Heart left ventricle (tissue), 16 donors: ENCODE data around the gene COPS6. TPM values are rescaled to one million over a fixed set of nuclear protein-coding genes. Genes with fewer than 3 reads are reported as not detected.
A peak's percentile ranks its signal among the peaks of the same experiment; 100 is the strongest.

Experiments used
- ATAC-seq, 4 donors: fragments of 200-7000 bp; cut with Tn5 transposase; one replicate each; pipeline ENCODE4 v1.9.1; 2020 to 2022; ENCODE audit warnings: moderate library complexity in 4 of 4, mild to moderate bottlenecking in 3 of 4, moderate number of reproducible peaks in 1 of 4
- DNase-seq, 5 donors: peaks; one replicate each; pipeline ENCODE4 v3.0.0-alpha.2; 2020
- H3K27ac ChIP-seq, 12 donors: fragments of 200-600 bp; sonication (generic) in 4 of 12; one replicate each; pipeline versions ENCODE4 v1.5.0 to v1.8.0; 2016 to 2022; ENCODE audit warnings: mild to moderate bottlenecking in 2 of 12
- H3K27me3 ChIP-seq, 9 donors: fragments of 200-600 bp; sonication (generic) in 2 of 9; one replicate each; pipeline versions ENCODE4 v1.5.1 to v1.8.0; 2016 to 2022; ENCODE audit warnings: mild to moderate bottlenecking in 3 of 9
- H3K36me3 ChIP-seq, 9 donors: fragments of 200-600 bp; sonication (generic) in 2 of 9; one replicate each; pipeline versions ENCODE4 v1.5.0 to v1.8.0; 2018 to 2022; ENCODE audit warnings: mild to moderate bottlenecking in 2 of 9
- H3K4me1 ChIP-seq, 12 donors: fragments of 200-600 bp; sonication (generic) in 4 of 12; one replicate each; pipeline versions ENCODE4 v1.5.0 to v1.8.0; 2016 to 2022; ENCODE audit warnings: mild to moderate bottlenecking in 3 of 12
- H3K4me3 ChIP-seq, 12 donors: fragments of 200-600 bp; sonication (generic) in 4 of 12; one replicate each; pipeline versions ENCODE4 v1.5.0 to v1.8.0; 2017 to 2022; ENCODE audit warnings: mild to moderate bottlenecking in 9 of 12, moderate library complexity in 4 of 12
- H3K9me3 ChIP-seq, 12 donors: fragments of 200-600 bp; sonication (generic) in 4 of 12; one replicate each; pipeline versions ENCODE4 v1.5.0 to v1.8.0; 2016 to 2022; ENCODE audit warnings: mild to moderate bottlenecking in 1 of 12
- CTCF ChIP-seq, 12 donors: fragments of 200-600 bp; sonication (generic) in 4 of 12; IDR thresholded peaks; one replicate each; pipeline versions ENCODE4 v1.5.0 to v1.8.0; 2018 to 2022; ENCODE audit warnings: antibody characterized with exemption in 12 of 12, mild to moderate bottlenecking in 5 of 12
- POLR2A ChIP-seq, 2 donors: fragments of 450-650 bp; IDR thresholded peaks; one replicate each; pipeline ENCODE4 v1.6.1; 2017; ENCODE audit warnings: antibody characterized with exemption in 2 of 2, mild to moderate bottlenecking in 2 of 2, moderate library complexity in 2 of 2
- WGBS, 4 donors: extraction: QIAGEN DNeasy Blood & Tissue Kit in 2 of 4; methylation state at CpG; one replicate each; pipeline versions ENCODE4 v1.1.5 to v1.1.7; 2013 to 2018; 5-methylcytosine and 5-hydroxymethylcytosine counted together
- intact Hi-C, 10 donors: fragments of 100-400 bp; cut with DNase I; formaldehyde crosslinking; loops; one replicate each; pipeline versions ENCODE4 v1.11.1 to v1.14.2; 2022
- polyA plus RNA-seq, 2 donors: library from polyadenylated mRNA; stranded (reverse); fragments of 200-250 nt; gene quantifications; one replicate each; pipeline ENCODE4 v1.2.3, GENCODE V29; 2013
- total RNA-seq, 9 donors: library from RNA; depleted of rRNA in 2 of 9; stranded (reverse); fragments of >200 nt in 2 of 9; fragmentation: NEBNext Ultra II Directional in 3 of 9; extraction: Animal tissue kit (Norgen Biotek cat#: 25700) in 3 of 9; gene quantifications; one replicate each; pipeline versions ENCODE4 v1.1.0 to v1.2.4, GENCODE V29; 2016 to 2023
- donor health status: ischemic (EF 13 %, LVEDD 7.1; RV severe dilation, severe dysfunction).
- donor health status: healthy with polysubstance abuse.
- donor health status: DM: no; HTN: yes; CAD: no.
- donor health status: DM: no; HTN: no; CAD: no.
- donor health status: ischemic (EF 25% LVEDD 6.9; RV normal size, moderate dysfunction).
- donor health status: ischemic (EF 25% LVEDD 5.7; RV mildly dilated, moderate dysfunction).
- donor health status: healthy.
- donor health status: DM: yes; HTN: yes; CAD: no.
- donor health status: ischemic (EF 35%, LVEDD 5.7; RV mildly dilated, moderate dysfunction).
- donor health status: nonischemic (EF 11% LVEDD 7.7; RV severe dilation, severe dysfunction).
- donor health status: DM: yes; HTN: yes; CAD: no.
- donor health status: PGD.
- donor health status: ischemic (EF 29% LVEDD 5.4; RV normal size, mild dysfunction).
- donor health status: nonischemic (EF 23%, LVEDD 6.1; RV moderate dilation, normal function).

COPS6 gene
- total and polyA plus RNA-seq, 11 donors: 53.3 to 130 (median 109) TPM

- WGBS, 4 donors: 91 to 93% (median 92%) methylated on average over 11 of the region's 11 CpGs
- DNase-seq: no peak
- Histone ChIP-seq H3K36me3 (peaks cover 0 to 88% (median 79%) of the 10 kb centered on the region in 9 donors), H3K27me3 (no peaks in the 10 kb centered on the region), H3K4me3 (no peak overlapping the region), H3K27ac (no peak overlapping the region), H3K4me1 (peaks cover 0 to 17% (median 9%) of the 10 kb centered on the region in 12 donors), H3K9me3 (no peaks in the 10 kb centered on the region)
- TF ChIP-seq CTCF (IDR thresholded peaks at IDR 0.05) (no peak), POLR2A (IDR thresholded peaks at IDR 0.05) (no peak)
- ATAC-seq: no peak
- intact Hi-C loops: no loop called here
Observed at GRCh38 chr7:100061518-100062193, 27.1 kb upstream of the COPS6 start.

DNA sequence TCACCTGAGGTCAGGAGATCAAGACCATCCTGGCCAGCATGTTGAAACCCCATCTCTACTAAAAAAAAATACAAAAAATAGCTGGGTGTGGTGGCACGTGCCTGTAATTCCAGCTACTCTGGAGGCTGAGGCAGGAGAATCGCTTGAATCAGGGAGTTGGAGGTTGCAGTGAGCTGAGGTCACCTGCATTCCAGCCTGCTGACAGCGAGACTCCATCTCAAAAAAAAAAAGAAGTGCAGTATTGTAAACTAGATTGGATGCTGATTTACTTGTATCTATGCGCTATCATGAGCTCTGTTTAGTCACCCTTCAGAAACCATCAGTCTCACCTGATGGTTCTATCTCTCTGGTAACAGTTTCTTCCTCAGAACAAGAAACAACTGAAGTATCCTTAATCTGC lies 25.4 kb upstream of the COPS6 start:
- H3K4me3 ChIP-seq: no peak overlapping the region
- H3K27ac ChIP-seq: no peak overlapping the region
- peaks cover 0 to 75% (median 62%) of the 10 kb centered on the region in 9 donors for H3K36me3 ChIP-seq
- H3K4me1 ChIP-seq: peaks cover 0 to 17% (median 9%) of the 10 kb centered on the region in 12 donors
- H3K9me3 ChIP-seq: no peaks in the 10 kb centered on the region
- ATAC-seq (no peak), DNase-seq (no peak)
- intact Hi-C loops: no loop called here
- 88 to 96% (median 92%) methylated on average over 4 of the region's 4 CpGs for WGBS, 4 donors
- H3K27me3 ChIP-seq: no peaks in the 10 kb centered on the region
- TF ChIP-seq CTCF (IDR thresholded peaks at IDR 0.05): no peak
- TF ChIP-seq POLR2A (IDR thresholded peaks at IDR 0.05): no peak

DNA sequence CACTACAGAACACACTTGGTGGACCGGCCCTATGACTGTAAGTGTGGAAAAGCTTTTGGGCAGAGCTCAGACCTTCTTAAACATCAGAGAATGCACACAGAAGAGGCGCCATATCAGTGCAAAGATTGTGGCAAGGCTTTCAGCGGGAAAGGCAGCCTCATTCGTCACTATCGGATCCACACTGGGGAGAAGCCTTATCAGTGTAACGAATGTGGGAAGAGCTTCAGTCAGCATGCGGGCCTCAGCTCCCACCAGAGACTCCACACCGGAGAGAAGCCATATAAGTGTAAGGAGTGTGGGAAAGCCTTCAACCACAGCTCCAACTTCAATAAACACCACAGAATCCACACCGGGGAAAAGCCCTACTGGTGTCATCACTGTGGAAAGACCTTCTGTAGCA lies 24.6 kb upstream of the COPS6 start:
- WGBS, 4 donors: 81 to 86% (median 83%) methylated on average over 9 of the region's 9 CpGs
- intact Hi-C loops: loop anchor here in 1 of 10 donors (1.0 kb wide), 1 partner anchor 10 kb away; no protein-coding TSS in a partner anchor
- Histone ChIP-seq H3K27ac (peak overlapping the region in 1 of 12 donors; percentile 75), H3K27me3 (no peaks in the 10 kb centered on the region), H3K4me3 (no peak overlapping the region), H3K9me3 (peaks cover 0 to 7% (median 0%) of the 10 kb centered on the region in 12 donors), H3K4me1 (peaks cover 0 to 17% (median 9%) of the 10 kb centered on the region in 12 donors), H3K36me3 (peaks cover 0 to 74% (median 56%) of the 10 kb centered on the region in 9 donors)
- DNase-seq (no peak), ATAC-seq (no peak)
- TF ChIP-seq CTCF (IDR thresholded peaks at IDR 0.05) (no peak), POLR2A (IDR thresholded peaks at IDR 0.05) (no peak)

GRCh38 chr7:100065452-100066186 lies 23.1 kb upstream of the COPS6 start:
- peaks cover 0 to 17% (median 9%) of the 10 kb centered on the region in 12 donors for H3K4me1 ChIP-seq
- DNase-seq (no peak), ATAC-seq (peak; percentile 71 to 85 (median 80))
- no peak overlapping the region for H3K4me3 ChIP-seq
- peaks cover 0 to 21% (median 4%) of the 10 kb centered on the region in 12 donors for H3K9me3 ChIP-seq
- no peak for TF ChIP-seq POLR2A (IDR thresholded peaks at IDR 0.05)
- TF ChIP-seq CTCF (IDR thresholded peaks at IDR 0.05): no peak
- peak overlapping the region; percentile 1 to 76 (median 42) for H3K27ac ChIP-seq
- whole genome bisulfite sequencing, 4 donors: 36 to 43% (median 38%) methylated on average over 8 of the region's 8 CpGs
- H3K36me3 ChIP-seq: peaks cover 4 to 76% (median 52%) of the 10 kb centered on the region in 9 donors
- H3K27me3 ChIP-seq: no peaks in the 10 kb centered on the region
- intact Hi-C loops: no loop called here
